ENCODE data around the gene CEP72.

GRCh38 chr5:639253-639530, 27.1 kb downstream of the CEP72 start:
- TF ChIP-seq, protein P1, sequence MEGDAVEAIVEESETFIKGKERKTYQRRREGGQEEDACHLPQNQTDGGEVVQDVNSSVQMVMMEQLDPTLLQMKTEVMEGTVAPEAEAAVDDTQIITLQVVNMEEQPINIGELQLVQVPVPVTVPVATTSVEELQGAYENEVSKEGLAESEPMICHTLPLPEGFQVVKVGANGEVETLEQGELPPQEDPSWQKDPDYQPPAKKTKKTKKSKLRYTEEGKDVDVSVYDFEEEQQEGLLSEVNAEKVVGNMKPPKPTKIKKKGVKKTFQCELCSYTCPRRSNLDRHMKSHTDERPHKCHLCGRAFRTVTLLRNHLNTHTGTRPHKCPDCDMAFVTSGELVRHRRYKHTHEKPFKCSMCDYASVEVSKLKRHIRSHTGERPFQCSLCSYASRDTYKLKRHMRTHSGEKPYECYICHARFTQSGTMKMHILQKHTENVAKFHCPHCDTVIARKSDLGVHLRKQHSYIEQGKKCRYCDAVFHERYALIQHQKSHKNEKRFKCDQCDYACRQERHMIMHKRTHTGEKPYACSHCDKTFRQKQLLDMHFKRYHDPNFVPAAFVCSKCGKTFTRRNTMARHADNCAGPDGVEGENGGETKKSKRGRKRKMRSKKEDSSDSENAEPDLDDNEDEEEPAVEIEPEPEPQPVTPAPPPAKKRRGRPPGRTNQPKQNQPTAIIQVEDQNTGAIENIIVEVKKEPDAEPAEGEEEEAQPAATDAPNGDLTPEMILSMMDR (IDR thresholded peaks at IDR 0.05) = no peak
- TF ChIP-seq POLR2A (IDR thresholded peaks at IDR 0.05) = no peak
